GM12878 (cell line): ENCODE data around the gene OTOF. TPM values are rescaled to one million over a fixed set of nuclear protein-coding genes. Genes with fewer than 3 reads are reported as not detected.

Source experiments
- ATAC-seq: fragments of 200-7000 bp; cut with Tn5 transposase; 3 replicates; pipeline ENCODE4 v1.9.1; 2020; ENCODE audit warnings: mild to moderate bottlenecking, moderate library complexity
- BruUV-seq: library from RNA; stranded (reverse); fragments of 400-500 nt; replicated peaks from 2 replicates; lab custom pipeline; 2021; lab: Mats Ljungman, UMichigan
- CTCF ChIA-PET: fragments of 300-600 bp; sonication (Branson Sonifier 250); formaldehyde crosslinking; extraction: SDS; loops from one replicate; lab custom pipeline; 2021; ENCODE audit warnings: inconsistent platforms; lab: Yijun Ruan, JAX
- POLR2A ChIA-PET: fragments of 350-600 bp; formaldehyde crosslinking; extraction: SDS; loops from one replicate; lab custom pipeline; 2021; ENCODE audit warnings: inconsistent platforms; lab: Charles Lee
- RAD21 ChIA-PET: fragments of 300-600 bp; sonication (Branson Sonifier 250); formaldehyde crosslinking; loops from one replicate; lab custom pipeline; 2023; ENCODE audit warnings: antibody characterized with exemption; ENCODE audit not compliant: unreplicated experiment; lab: Charles Lee
- SMC1A ChIA-PET: fragments of 300-600 bp; sonication (Branson Sonifier 250); formaldehyde crosslinking; loops from one replicate; lab custom pipeline; 2023; ENCODE audit not compliant: unreplicated experiment, uncharacterized antibody; lab: Charles Lee
- DNase-seq: peaks from one replicate; pipeline ENCODE4 v3.0.0-alpha.2; 2011; ENCODE audit warnings: low read depth, low spot score
- FAIRE-seq: peaks from 3 replicates; lab custom pipeline; 2011; peaks lifted over from hg19 to GRCh38; lab: Jason Lieb, UNC
- H2AFZ ChIP-seq: 2 replicates; pipeline ENCODE4 v1.6.0; 2011; ENCODE audit warnings: low read depth, low read length, control low read depth; ENCODE audit not compliant: control insufficient read depth
- H3K27ac ChIP-seq: 2 replicates; pipeline ENCODE4 v1.5.1; 2011; ENCODE audit warnings: control low read depth; ENCODE audit not compliant: control insufficient read depth, insufficient read depth
- H3K27me3 ChIP-seq, 2 experiments: replicated peaks in 1 of 2; 2 replicates each; pipeline versions ENCODE4 v1.6.0 to v1.6.1; 2011; ENCODE audit warnings: low read length in 1 of 2; ENCODE audit not compliant: control insufficient read depth in 2 of 2, insufficient read depth in 2 of 2
- H3K36me3 ChIP-seq, 2 experiments: 2 replicates each; pipeline ENCODE4 v1.5.1; 2011; ENCODE audit warnings: low read length in 1 of 2; ENCODE audit not compliant: control insufficient read depth in 2 of 2, insufficient read depth in 2 of 2
- H3K4me1 ChIP-seq: 2 replicates; pipeline ENCODE4 v1.6.1; 2011; ENCODE audit warnings: mild to moderate bottlenecking, low read length, moderate library complexity, mixed read lengths; ENCODE audit not compliant: control insufficient read depth, insufficient read depth
- H3K4me2 ChIP-seq: 2 replicates; pipeline ENCODE4 v1.6.0; 2011; ENCODE audit warnings: control low read depth; ENCODE audit not compliant: control insufficient read depth, insufficient read depth
- H3K4me3 ChIP-seq: fragments of 200-600 bp; sonication (generic); 2 replicates; pipeline ENCODE4 v1.5.1; 2016
- H3K79me2 ChIP-seq: 2 replicates; pipeline ENCODE4 v1.6.0; 2011; ENCODE audit warnings: low read length; ENCODE audit not compliant: control insufficient read depth, insufficient read depth
- H3K9ac ChIP-seq: 2 replicates; pipeline ENCODE4 v1.8.0; 2011; ENCODE audit warnings: low read length, control low read depth, mixed read lengths; ENCODE audit not compliant: control insufficient read depth, insufficient read depth
- H3K9me3 ChIP-seq: replicated peaks from 3 replicates; pipeline ENCODE4 v1.5.1; 2011; ENCODE audit warnings: mild to moderate bottlenecking, low read length; ENCODE audit not compliant: control insufficient read depth, insufficient read depth
- H4K20me1 ChIP-seq: 2 replicates; pipeline ENCODE4 v1.6.0; 2011; ENCODE audit not compliant: control insufficient read depth, insufficient read depth
- BHLHE40 ChIP-seq, 2 experiments: fragments of 450-650 bp in 1 of 2; IDR thresholded peaks; 2 replicates each; pipeline ENCODE4 v1.6.1; 2011 to 2017; ENCODE audit warnings: low read depth in 2 of 2, borderline replicate concordance in 1 of 2, improper control_type of control experiment in 1 of 2, low read length in 1 of 2, mild to moderate bottlenecking in 1 of 2
- CEBPZ ChIP-seq: fragments of 150-350 bp; IDR thresholded peaks from 2 replicates; pipeline ENCODE4 v1.6.1; 2016; ENCODE audit warnings: low read depth, low read length
- E2F4 ChIP-seq: IDR thresholded peaks from 2 replicates; pipeline ENCODE4 v1.6.1; 2012; ENCODE audit warnings: low read depth, low read length, improper control_type of control experiment
- ETV6 ChIP-seq, 2 experiments: fragments of 450-650 bp in 1 of 2; IDR thresholded peaks in 1 of 2; conservative IDR thresholded peaks in 1 of 2; 2 replicates each; pipeline ENCODE4 v1.6.1; 2014; ENCODE audit warnings: antibody characterized with exemption in 1 of 2, borderline replicate concordance in 1 of 2, low read depth in 1 of 2, mild to moderate bottlenecking in 1 of 2, moderate library complexity in 1 of 2
- MEF2A ChIP-seq: IDR thresholded peaks from 2 replicates; pipeline ENCODE4 v1.6.1; 2011; ENCODE audit warnings: low read depth, mild to moderate bottlenecking, low read length, moderate library complexity; ENCODE audit not compliant: insufficient read depth
- NBN ChIP-seq: fragments of 450-650 bp; IDR thresholded peaks from 2 replicates; pipeline ENCODE4 v1.6.1; 2016
- NFYB ChIP-seq: IDR thresholded peaks from 2 replicates; pipeline ENCODE4 v1.6.1; 2011; ENCODE audit warnings: low read depth, mild to moderate bottlenecking, low read length, improper control_type of control experiment, moderate library complexity; ENCODE audit not compliant: insufficient read depth
- SMAD1 ChIP-seq: fragments of 450-650 bp; IDR thresholded peaks from 2 replicates; pipeline ENCODE4 v1.6.1; 2018; ENCODE audit warnings: mild to moderate bottlenecking, low read depth; ENCODE audit not compliant: partially characterized antibody
- SP1 ChIP-seq: IDR thresholded peaks from one replicate; pipeline ENCODE4 v1.6.1; 2011; ENCODE audit warnings: low read depth, low read length
- TAF1 ChIP-seq: IDR thresholded peaks from 2 replicates; pipeline ENCODE4 v1.6.1; 2011; ENCODE audit warnings: mild to moderate bottlenecking, low read depth, low read length, borderline replicate concordance
- ZNF217 ChIP-seq: fragments of 450-650 bp; IDR thresholded peaks from 2 replicates; pipeline ENCODE4 v1.6.1; 2017; ENCODE audit warnings: antibody characterized with exemption, mild to moderate bottlenecking
- WGBS: methylation state at CpG from one replicate; pipeline ENCODE4 v1.1.6; 2016; ENCODE audit warnings: low lambda C conversion rate; ENCODE audit not compliant: insufficient replicate concordance, insufficient coverage; ENCODE audit errors: missing lambda C conversion rate; 5-methylcytosine and 5-hydroxymethylcytosine counted together
- in situ Hi-C: fragments of 300-500 bp; cut with MboI; formaldehyde crosslinking; loops from 9 replicates; pipeline ENCODE4 v1.14.3; 2018; ENCODE audit warnings: mixed read lengths
- intact Hi-C: fragments of 100-400 bp; cut with micrococcal nuclease; formaldehyde crosslinking; loops from one replicate; pipeline ENCODE4 v1.14.2; 2022; ENCODE audit not compliant: unreplicated experiment
- polyA plus RNA-seq, 11 experiments: library from polyadenylated mRNA; depleted of rRNA in 4 of 11; unstranded in 6 of 11; stranded (reverse) in 5 of 11; fragments of >200 nt; fragmentation: Nextera tagmentation in 4 of 11; fragmentation: Illumina TruSeq in 1 of 11; extraction: Ambion mirVana in 4 of 11; extraction: Trizol in 1 of 11; gene quantifications; 1 replicate in 1 of 11; 2 replicates in 10 of 11; pipeline versions ENCODE4 v1.2.1 to v1.2.3, GENCODE V29; 2011 to 2016; ENCODE audit warnings: inconsistent platforms in 2 of 11, missing spikeins in 2 of 11, low read depth in 1 of 11
- total RNA-seq, 4 experiments: library from RNA; depleted of rRNA in 3 of 4; stranded (reverse); fragments of >200 nt in 3 of 4; fragmentation: Illumina TruSeq in 1 of 4; extraction: Trizol in 1 of 4; gene quantifications; 2 replicates each; pipeline versions ENCODE4 v1.2.1 to v1.2.3, GENCODE V29; 2013 to 2021
- TF ChIP-seq, protein P1 (sequence below): fragments of 450-650 bp; IDR thresholded peaks from 2 replicates; pipeline ENCODE4 v1.6.1; 2017; ENCODE audit warnings: mild to moderate bottlenecking
- TF ChIP-seq, protein P2 (sequence below): fragments of 450-650 bp; IDR thresholded peaks from 2 replicates; pipeline ENCODE4 v1.6.1; 2014; ENCODE audit warnings: mild to moderate bottlenecking

OTOF gene
- total and polyA plus RNA-seq, 10 of the 15 experiments (the other 5 are each of a cell fraction or from before 2014, with no cell fraction given), result under 0.01 to 0.31 (median 0.07) TPM; not detected in 6

DNA sequence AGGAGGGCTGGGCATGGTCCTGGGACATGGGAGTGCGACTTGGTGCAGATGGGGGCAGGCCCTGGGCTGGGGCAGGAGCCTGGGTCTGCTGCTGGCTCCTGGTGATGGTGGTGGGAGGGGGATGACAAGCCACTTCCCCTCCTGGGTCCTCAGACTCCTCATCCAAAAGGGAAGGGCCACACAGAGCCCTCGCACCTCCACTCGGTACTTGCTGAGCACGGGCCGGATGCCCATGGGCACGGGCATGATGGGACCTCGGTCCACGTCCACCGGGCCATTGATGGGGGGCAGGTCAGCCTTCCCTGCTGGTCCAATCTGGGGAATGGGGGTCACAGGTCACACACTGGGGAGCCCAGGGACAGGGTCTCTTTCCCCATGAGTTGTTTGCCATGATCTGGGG, 4.1 kb downstream of the OTOF start (continued):
- TF ChIP-seq, protein P1, sequence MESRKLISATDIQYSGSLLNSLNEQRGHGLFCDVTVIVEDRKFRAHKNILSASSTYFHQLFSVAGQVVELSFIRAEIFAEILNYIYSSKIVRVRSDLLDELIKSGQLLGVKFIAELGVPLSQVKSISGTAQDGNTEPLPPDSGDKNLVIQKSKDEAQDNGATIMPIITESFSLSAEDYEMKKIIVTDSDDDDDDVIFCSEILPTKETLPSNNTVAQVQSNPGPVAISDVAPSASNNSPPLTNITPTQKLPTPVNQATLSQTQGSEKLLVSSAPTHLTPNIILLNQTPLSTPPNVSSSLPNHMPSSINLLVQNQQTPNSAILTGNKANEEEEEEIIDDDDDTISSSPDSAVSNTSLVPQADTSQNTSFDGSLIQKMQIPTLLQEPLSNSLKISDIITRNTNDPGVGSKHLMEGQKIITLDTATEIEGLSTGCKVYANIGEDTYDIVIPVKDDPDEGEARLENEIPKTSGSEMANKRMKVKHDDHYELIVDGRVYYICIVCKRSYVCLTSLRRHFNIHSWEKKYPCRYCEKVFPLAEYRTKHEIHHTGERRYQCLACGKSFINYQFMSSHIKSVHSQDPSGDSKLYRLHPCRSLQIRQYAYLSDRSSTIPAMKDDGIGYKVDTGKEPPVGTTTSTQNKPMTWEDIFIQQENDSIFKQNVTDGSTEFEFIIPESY, result no peak

DNA sequence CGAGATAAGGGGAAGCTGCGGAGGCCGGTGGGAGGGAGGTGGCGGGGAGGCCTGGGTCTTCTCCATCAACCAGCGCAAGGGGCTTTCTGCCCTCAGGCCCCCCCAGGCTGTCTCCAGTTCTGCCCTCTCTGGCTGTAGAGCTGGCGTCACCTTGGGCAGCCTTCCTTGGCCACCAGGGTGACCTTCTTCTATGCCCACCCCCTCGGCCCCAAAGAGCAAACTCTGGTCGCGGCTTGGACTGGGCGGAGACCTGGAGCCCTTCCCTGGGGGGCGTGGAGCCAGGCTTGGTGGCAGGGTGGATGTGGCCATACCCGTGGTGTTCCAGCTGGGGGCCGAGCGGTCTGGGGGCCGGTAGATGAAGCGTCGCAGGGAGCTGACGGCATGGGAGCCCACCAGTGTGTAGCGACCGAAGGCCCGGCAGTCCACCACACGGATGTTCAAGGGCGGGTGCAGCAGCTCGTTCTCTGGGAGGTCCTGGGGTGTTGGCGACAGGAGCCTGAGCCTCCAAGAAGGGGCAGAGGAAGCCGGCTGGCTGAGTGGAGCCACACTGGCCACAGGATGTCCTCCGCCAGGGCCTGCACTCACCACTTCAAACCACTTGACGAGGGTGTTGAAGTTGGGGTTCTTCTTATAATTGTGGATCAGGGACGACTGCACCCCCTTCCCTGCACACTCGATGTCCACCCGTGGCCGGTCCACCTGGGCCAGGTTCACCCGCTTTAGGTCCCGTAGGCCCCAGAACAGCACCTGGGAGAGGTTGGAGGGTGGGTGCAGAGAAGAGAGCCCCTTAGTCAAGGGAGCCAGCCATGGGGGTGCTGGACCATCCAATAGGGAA, 4.9 kb downstream of the OTOF start:
- no TSS peak for BruUV-seq
- no peak overlapping the region for H3K4me2 ChIP-seq
- intact Hi-C loops (no loop called here), in situ Hi-C loops (no loop called here)
- ChIA-PET CTCF (no interaction called here), SMC1A (no interaction called here), POLR2A (no interaction called here), RAD21 (no interaction called here)
- ATAC-seq (no peak), DNase-seq (no peak), FAIRE-seq (no peak)
- WGBS, result 67% methylated on average over 33 of the region's 34 CpGs
- H3K79me2 ChIP-seq, result no peaks in the 10 kb centered on the region
- H3K27ac ChIP-seq, result no peak overlapping the region
- no peaks in the 10 kb centered on the region for H3K27me3 ChIP-seq
- H3K9ac ChIP-seq, result no peak overlapping the region
- no peaks in the 10 kb centered on the region for H3K36me3 ChIP-seq
- H3K4me1 ChIP-seq, result no peaks in the 10 kb centered on the region
- peaks cover 3% of the 10 kb centered on the region; the same call in 1 of the 3 replicates for H3K9me3 ChIP-seq
- no peak overlapping the region for H2AFZ ChIP-seq
- H4K20me1 ChIP-seq, result no peaks in the 10 kb centered on the region
- no peak overlapping the region for H3K4me3 ChIP-seq
- TF ChIP-seq CEBPZ (no peak), ZNF217 (no peak), MEF2A (no peak), SP1 (no peak), NBN (no peak), SMAD1 (no peak), NFYB (no peak), E2F4 (no peak), BHLHE40 (IDR thresholded peaks at IDR 0.05; ENCODE audit: borderline replicate concordance in 1 of 2, low read depth in 2 of 2, low read length in 1 of 2) (no peak), ETV6 (conservative IDR thresholded peaks at IDR 0.05 in 1 of 2, IDR thresholded peaks at IDR 0.05 in 1 of 2; ENCODE audit: borderline replicate concordance in 1 of 2, low read depth in 1 of 2) (no peak), TAF1 (no peak)
- TF ChIP-seq, protein P2, sequence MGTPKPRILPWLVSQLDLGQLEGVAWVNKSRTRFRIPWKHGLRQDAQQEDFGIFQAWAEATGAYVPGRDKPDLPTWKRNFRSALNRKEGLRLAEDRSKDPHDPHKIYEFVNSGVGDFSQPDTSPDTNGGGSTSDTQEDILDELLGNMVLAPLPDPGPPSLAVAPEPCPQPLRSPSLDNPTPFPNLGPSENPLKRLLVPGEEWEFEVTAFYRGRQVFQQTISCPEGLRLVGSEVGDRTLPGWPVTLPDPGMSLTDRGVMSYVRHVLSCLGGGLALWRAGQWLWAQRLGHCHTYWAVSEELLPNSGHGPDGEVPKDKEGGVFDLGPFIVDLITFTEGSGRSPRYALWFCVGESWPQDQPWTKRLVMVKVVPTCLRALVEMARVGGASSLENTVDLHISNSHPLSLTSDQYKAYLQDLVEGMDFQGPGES, result no peak
